ENCODE data around the gene FIS1. TPM values are rescaled to one million over a fixed set of nuclear protein-coding genes. Genes with fewer than 3 reads are reported as not detected.

The FIS1 gene
- total and polyA plus RNA-seq, 2 experiments from 2014 or later = 130 to 131 TPM

- TF ChIP-seq ZNF114 (CRISPR knock-in tag; IDR thresholded peaks at IDR 0.05) (no peak), JUNB (IDR thresholded peaks at IDR 0.05; ENCODE audit: unreplicated experiment) (no peak), REST (IDR thresholded peaks at IDR 0.05; ENCODE audit: unreplicated experiment) (no peak), NANOG (IDR thresholded peaks at IDR 0.05; ENCODE audit: borderline replicate concordance) (no peak), STAT1 (IDR thresholded peaks at IDR 0.05; ENCODE audit: unreplicated experiment) (no peak), ETS1 (IDR thresholded peaks at IDR 0.05) (no peak)
Observed at GRCh38 chr7:101239951-101240220, 5.0 kb downstream of the FIS1 start (continued).

- Mint-ChIP-seq H3K27me3 (ENCODE audit: insufficient read depth, low read depth, poor library complexity) (peaks cover 18% of the 10 kb centered on the region), H3K4me3 (no peak overlapping the region), H3K27ac (no peak overlapping the region; the same call in 1 of the 2 replicates), H3K4me1 (peaks cover 22% of the 10 kb centered on the region), H3K9me3 (no peaks in the 10 kb centered on the region), H3K36me3 (ENCODE audit: low read depth) (peaks cover 20% of the 10 kb centered on the region)
- DNase-seq (ENCODE audit: low spot score) = no peak
- Histone ChIP-seq H3K4me1 (ENCODE audit: insufficient read depth) (peaks cover 29% of the 10 kb centered on the region), H3K9me2 (ENCODE audit: insufficient read depth) (no peaks in the 10 kb centered on the region), H3K4me3 (no peak overlapping the region), H2AFZ (no peak overlapping the region), H3K36me3 (ENCODE audit: insufficient read depth) (no peaks in the 10 kb centered on the region), H3K27me3 (ENCODE audit: insufficient read depth) (no peaks in the 10 kb centered on the region), H3K4me2 (no peak overlapping the region), H3K27ac (ENCODE audit: low read depth) (no peak overlapping the region), H4K20me1 (replicated peaks; ENCODE audit: insufficient read depth) (peaks cover 6% of the 10 kb centered on the region), H3F3A (replicated peaks; ENCODE audit: low read depth) (peaks cover 36% of the 10 kb centered on the region), H3K79me2 (replicated peaks; ENCODE audit: insufficient read depth) (peaks cover 20% of the 10 kb centered on the region)
- no peak for ATAC-seq
- no peak for TF ChIP-seq ZNF331 (CRISPR knock-in tag; IDR thresholded peaks at IDR 0.05; ENCODE audit: low read depth)
- no peak for TF ChIP-seq CTCF (conservative IDR thresholded peaks at IDR 0.05; ENCODE audit: low read depth in 2 of 2)
- no peak for TF ChIP-seq CREB1 (CRISPR knock-in tag; IDR thresholded peaks at IDR 0.05; ENCODE audit: low read depth)
Observed at GRCh38 chr7:101239191-101239950, 5.5 kb downstream of the FIS1 start.
